HG03159 (cell line): Measurements from ENCODE around the gene MMD.
"Not testable (repeated sequence)": the region's sequence is repeated elsewhere in the genome, so short reads cannot be mapped to it uniquely, and the experiment has no call there.

ENCODE experiments used
- ATAC-seq: cut with Tn5 transposase; IDR thresholded peaks from one replicate; pipeline ENCODE4 v1.9.1; 2021; ENCODE audit warnings: mild to moderate bottlenecking, moderate library complexity; ENCODE audit not compliant: unreplicated experiment

The MMD gene

DNA sequence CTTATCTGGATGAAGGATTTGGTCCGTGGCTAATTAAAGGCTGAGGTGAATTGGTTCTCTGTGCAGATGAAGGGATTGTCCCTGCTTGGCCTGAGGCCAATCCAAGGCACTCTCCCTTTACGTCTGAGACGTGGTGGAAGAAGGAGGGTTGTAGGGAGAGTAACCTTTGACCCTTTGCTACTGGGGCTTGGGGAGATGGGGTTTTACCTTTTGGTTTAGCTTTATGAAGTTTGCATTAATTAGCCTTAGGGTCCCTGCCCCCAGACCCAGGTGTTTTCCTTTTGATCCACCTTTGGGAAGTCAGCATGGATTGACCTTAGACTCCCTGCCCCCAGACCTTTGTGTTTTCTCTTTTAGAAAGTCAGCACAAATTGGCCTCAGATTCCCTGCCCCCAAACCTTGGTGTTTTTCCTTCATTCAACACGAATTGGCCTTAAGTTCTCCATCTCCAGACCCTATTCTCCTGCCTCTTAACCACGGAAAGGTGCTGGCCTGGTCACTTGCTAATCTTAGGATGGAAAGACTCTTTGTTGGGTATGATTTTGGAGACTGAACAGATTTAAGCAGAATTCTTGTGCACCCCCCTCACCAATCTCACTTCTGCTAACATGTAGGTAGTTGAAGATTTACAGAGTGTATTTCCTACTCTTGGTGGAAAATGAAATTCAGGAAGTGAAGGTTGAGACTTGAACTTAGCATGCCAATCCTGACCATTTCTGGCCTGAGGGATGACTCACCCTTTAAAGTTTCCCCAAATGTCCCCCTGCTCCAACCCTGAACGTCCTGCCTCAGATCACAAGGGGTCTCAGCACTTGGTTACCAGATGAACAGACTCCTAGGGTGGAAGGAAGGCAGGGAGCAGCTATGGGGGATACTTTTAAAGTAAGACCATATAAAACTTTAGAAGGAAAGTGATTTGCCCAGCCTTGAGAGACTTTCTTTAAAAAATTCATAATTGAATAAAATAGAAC, 23.1 kb upstream of the MMD start:
- ATAC-seq: peak; percentile 67

DNA sequence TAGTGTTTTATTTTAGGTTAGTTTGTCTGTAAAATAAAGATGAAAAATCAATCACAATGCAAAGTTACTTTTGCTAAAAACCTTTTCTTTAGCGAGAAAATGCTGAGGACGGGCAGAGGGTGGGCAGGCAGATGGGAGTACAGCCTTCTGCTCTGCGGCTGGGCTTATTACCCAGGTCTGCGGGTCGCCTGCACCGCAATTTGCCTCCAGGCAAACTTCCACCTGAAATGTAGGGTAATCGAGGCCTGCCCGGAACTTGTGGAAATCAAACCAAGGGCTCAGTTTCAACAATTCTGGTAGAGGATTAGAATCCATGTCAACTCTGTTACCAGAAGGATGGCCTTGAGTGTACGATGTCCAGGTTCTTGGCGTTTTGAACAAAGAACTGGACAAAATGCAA, 22.3 kb upstream of the MMD start:
- ATAC-seq: no peak

DNA sequence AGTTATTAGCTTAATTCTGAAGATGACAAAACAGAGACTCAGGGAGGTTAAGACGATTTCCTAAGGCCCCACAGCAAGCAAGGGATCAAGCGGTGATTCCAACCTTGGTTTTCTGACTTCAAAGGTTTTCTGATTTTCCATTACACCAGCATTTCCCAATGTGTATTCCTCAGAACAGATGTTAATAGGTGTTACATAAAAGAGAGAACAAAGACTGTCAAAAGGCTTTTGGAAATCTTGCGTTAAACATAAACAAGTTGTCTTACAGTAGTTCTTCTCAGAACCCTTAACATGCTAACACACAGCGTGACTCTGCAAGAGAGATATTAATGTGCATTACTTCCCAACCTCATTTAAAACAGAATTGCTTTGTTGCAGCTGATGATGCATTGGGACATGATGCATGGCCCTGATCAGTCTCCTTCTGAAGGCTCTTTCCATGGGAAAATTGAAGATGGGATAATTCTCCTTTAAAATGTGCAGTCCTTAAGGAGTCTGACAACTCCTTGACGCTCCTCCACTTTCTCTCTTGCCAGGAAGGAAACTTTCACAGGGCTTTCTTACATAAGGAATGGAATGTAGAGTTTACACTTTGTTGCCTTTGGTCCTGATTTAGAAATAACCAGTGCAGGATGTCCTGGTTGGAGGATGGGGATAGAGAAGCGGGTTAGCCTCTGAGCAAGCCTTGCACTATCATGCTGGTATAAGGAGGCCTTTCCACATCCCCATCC, 21.5 kb upstream of the MMD start:
- ATAC-seq: no peak

DNA sequence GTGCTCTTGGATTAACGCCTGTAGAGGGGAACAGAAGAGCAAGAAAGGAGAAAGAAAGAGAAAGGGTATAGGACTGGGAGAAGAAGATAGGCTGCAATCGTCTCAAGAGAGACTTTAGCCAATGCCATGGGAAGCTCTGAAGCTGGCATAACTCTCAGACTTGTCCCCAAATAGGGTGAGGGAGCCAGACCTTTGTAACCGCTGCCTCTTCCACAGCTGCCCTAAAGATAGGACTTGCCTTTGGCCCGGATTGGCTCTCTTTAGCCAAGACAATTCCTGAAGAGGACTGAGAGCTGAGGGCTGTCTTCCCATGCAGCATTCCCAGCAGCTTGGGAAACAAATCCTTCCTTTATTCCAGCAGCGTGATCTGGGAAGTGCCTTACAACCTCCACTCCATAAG, 20.8 kb upstream of the MMD start:
- ATAC-seq: no peak

DNA sequence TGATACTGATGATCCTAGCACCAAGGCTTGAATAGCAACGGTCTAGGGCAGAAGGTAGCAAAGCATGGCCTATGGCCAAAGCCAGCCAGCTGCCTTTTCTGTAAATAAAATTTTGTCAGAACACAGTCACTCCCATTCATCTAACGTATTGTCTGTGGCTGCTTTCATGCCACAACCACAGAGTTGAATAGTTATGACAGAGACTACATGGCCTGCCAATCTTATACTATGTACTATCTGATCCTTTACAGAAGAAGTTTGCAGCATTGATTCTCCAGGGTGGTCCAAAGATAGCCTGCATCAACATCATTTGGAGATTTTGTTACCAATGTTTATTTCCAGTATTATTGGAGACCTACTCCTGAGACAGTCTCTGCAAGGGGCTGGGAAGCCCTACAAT, 19.9 kb upstream of the MMD start:
- ATAC-seq: peak; percentile 37

GRCh38 chr17:55440391-55440790, 18.8 kb upstream of the MMD start:
- ATAC-seq: no peak

GRCh38 chr17:55437159-55437605, 15.5 kb upstream of the MMD start:
- ATAC-seq: peak; percentile 66

DNA sequence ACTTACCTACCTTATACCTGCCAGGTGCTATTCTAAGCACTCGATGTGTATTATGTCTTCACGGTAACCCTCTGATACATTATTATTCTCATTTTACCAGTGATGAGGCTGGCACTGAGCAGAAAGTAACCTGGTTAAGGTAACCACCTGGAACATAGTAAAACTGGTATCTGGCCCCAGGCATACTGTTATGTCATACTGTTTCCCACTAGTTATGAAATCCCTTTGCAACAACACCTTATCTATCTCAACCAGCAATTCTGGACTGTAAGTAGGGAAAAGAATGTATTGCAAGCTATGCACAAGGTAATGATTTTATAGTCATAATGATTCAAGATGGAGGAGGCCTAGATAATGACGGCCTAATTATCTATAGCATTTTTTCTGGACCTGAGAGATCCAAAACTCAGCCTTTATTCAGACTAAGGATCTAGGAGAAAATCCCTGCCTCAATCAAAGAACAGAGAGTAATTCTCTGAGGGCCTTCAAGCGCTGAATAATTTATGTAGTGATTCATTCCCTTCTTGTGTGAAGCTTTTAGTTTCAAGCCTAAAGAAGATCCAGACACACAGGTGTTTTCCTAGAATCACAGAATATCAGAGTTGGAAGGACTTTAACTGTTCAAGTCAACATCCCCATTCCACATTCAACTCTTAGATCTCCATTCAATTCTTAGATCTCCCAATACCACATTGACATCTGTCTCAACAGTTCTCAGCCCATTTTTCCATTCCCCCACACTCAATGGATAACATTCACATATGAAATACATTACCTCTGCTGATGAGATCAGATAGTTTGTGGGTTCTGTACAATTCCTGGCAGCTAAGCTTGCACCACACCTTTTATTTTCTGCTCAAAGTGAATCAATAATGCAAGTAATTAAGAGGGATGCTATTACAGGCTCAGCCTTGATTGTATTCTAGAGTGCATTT, 14.9 kb upstream of the MMD start:
- ATAC-seq: peak; percentile 18

DNA sequence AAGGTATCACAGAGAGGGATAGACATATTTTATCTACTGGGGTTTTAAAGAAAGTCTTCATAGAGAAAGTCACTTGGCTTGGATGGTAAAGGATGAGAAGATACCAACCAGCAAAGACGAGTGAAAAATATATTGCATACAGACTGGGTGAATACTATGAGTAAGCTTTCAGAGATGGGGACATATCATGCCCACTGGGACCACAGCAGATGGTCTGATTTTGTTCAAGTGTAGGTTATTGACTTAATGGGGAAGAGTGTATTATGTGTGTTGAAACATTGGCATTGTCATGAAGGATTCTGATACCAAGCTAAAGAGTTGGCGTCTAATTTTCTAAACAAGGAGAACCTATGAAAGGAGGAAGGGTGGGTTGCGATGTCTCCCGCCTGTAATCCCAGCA, 13.8 kb upstream of the MMD start:
- no peak for ATAC-seq

GRCh38 chr17:55434721-55435120, 13.1 kb upstream of the MMD start:
- no peak for ATAC-seq

DNA sequence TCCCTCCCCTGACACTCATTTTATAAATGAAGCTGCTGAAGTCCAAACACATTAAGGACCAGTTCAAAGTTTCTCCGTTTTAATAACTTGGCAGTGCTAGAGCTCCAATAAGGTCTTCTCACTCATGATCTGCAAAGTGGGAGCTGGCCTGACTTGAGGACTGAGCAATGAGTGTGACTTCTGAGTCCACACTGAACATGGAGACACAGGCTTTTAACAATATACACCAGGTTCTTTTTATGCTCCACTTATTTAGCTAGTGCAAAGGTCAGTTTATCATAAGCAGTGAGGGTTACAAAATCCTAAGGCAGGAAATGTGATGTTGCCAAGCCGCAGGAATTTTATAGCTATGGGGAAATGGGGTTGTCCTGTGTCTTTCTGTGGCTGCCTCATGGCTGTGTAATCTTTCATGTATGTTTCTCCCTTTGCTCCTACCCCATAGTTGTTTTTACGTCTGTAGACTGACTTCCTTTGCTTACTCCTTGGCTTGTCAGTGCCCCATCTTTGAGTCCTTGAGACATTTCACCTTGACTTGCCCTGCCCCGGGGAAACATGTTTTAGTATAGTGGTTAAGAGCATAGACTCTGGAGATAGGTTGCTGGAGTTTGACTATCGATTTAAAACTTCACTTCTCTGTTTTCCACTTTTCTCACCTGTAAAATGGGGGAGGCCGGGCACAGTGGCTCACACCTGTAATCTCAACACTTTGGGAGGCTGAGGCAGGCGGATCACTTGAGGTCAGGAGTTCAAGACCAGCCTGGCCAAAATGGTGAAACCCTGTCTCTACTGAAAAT, 12.2 kb upstream of the MMD start:
- no peak for ATAC-seq

GRCh38 chr17:55433029-55433628, 11.5 kb upstream of the MMD start:
- no peak for ATAC-seq

- ATAC-seq: no peak
These were observed 10.9 kb upstream of the MMD start for GRCh38 chr17:55432358-55433028.

DNA sequence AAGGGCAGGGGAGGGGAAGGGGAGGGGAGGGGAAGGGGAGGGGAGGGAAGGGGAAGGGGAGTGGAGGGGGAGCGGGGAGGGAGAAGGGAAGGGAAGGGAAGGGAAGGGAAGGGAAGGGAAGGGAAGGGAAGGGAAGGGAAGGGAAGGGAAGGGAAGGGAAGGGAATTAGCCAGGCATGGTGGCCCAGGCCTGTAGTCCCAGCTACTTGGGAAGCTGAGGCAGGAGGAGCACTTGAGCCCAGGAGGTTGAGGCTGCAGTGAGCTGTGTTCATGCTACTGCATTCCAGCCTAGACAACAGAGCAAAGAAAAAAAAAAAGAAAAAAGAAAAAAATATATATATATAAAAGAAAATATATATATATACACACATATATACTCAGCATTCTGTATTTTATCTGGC, 10.3 kb upstream of the MMD start:
- ATAC-seq: not testable (repeated sequence)

GRCh38 chr17:55430541-55431288, 9.1 kb upstream of the MMD start:
- ATAC-seq: no peak

- peak; percentile 7 for ATAC-seq
These were observed 5.9 kb upstream of the MMD start for GRCh38 chr17:55427587-55427882.

DNA sequence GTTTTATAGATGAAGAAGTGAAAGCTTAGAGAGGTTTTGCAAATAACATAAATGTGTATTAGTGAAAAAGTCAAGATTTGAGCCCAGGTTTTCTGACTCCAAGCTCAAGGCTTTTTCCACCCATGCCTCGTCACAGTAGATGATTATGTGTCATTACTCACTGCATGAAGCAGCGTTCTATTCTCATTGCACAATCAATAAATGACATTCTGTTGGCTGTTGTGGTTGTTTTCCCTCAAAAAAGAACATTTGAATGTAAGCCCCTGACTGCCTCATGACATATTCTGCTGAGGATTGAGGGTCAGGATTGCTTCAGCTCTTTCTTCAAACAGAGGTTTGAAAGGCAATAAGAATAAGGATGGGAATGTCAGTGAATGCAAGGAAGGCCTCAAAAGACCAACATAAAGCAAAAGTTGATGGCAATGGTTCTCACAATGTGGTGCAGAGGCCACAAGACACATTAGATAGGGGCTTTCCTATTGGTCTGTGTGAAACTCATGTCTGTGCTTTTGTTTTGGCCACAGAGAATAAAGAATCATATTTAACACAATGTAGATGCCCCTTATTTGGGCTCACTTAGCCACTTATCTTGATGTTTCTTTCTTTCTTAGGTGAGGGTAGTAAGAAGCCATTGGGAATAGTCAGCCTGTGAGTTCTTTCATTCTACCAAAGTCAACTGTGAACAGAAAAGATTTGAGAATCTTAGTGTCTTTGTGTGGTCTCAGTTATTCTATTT, 5.4 kb upstream of the MMD start:
- peak; percentile 58 for ATAC-seq
